GM21423 (cell line): ENCODE data around the gene NPIPA3.
"Not testable (repeated sequence)": the region's sequence is repeated elsewhere in the genome, so short reads cannot be mapped to it uniquely, and the experiment has no call there.

ENCODE experiments used
- ATAC-seq: cut with Tn5 transposase; IDR thresholded peaks from one replicate; pipeline ENCODE4 v1.9.1; 2021; ENCODE audit warnings: mild to moderate bottlenecking, moderate library complexity; ENCODE audit not compliant: unreplicated experiment

NPIPA3 gene

GRCh38 chr16:14742273-14743128, 39.3 kb downstream of the NPIPA3 start, which contains the start of gene NPIPA2:
Gene NPIPA2, plus strand, starts transcription at chr16:14742533. Its CDS starts 5,533 bp downstream, at chr16:14748066.
- ATAC-seq, result peak; percentile 98

- ATAC-seq, result not testable (repeated sequence)
Measured at GRCh38 chr16:14773654-14774053, 70.4 kb downstream of the NPIPA3 start.

- not testable (repeated sequence) for ATAC-seq
Measured at GRCh38 chr16:14775624-14776023, 72.4 kb downstream of the NPIPA3 start.
